Kidney epithelial cell (primary cell): ENCODE data around the gene ZFYVE16. TPM values are rescaled to one million over a fixed set of nuclear protein-coding genes. Genes with fewer than 3 reads are reported as not detected.
A peak's percentile ranks its signal among the peaks of the same experiment; 100 is the strongest.
"Not testable (repeated sequence)": the region's sequence is repeated elsewhere in the genome, so short reads cannot be mapped to it uniquely, and the experiment has no call there.

Experiments used
- DNase-seq: peaks from one replicate; pipeline ENCODE4 v3.0.0-alpha.2; 2010; ENCODE audit warnings: low read depth
- H3K27me3 ChIP-seq: 2 replicates; pipeline ENCODE4 v1.6.0; 2011; ENCODE audit warnings: low read length; ENCODE audit not compliant: control insufficient read depth, insufficient read depth
- H3K36me3 ChIP-seq: 2 replicates; pipeline ENCODE4 v1.5.1; 2011; ENCODE audit warnings: low read length; ENCODE audit not compliant: control insufficient read depth, insufficient read depth
- H3K4me3 ChIP-seq: 2 replicates; pipeline ENCODE4 v1.5.1; 2011; ENCODE audit warnings: low read depth, mild to moderate bottlenecking, control low read depth, low read length
- total RNA-seq: library from RNA; depleted of rRNA; stranded (reverse); fragments of >200 nt; gene quantifications from 2 replicates; pipeline ENCODE4 v1.2.3, GENCODE V29; 2015
- TF ChIP-seq, protein P1 (sequence below): IDR thresholded peaks from 2 replicates; pipeline ENCODE4 v1.5.1; 2011; ENCODE audit warnings: mild to moderate bottlenecking, moderate library complexity, low read length, control low read depth, inconsistent platforms; ENCODE audit not compliant: insufficient read depth, poor library complexity, severe bottlenecking

The ZFYVE16 gene
- total RNA-seq, 1 donor from 2014 or later = 26.0 TPM

DNA sequence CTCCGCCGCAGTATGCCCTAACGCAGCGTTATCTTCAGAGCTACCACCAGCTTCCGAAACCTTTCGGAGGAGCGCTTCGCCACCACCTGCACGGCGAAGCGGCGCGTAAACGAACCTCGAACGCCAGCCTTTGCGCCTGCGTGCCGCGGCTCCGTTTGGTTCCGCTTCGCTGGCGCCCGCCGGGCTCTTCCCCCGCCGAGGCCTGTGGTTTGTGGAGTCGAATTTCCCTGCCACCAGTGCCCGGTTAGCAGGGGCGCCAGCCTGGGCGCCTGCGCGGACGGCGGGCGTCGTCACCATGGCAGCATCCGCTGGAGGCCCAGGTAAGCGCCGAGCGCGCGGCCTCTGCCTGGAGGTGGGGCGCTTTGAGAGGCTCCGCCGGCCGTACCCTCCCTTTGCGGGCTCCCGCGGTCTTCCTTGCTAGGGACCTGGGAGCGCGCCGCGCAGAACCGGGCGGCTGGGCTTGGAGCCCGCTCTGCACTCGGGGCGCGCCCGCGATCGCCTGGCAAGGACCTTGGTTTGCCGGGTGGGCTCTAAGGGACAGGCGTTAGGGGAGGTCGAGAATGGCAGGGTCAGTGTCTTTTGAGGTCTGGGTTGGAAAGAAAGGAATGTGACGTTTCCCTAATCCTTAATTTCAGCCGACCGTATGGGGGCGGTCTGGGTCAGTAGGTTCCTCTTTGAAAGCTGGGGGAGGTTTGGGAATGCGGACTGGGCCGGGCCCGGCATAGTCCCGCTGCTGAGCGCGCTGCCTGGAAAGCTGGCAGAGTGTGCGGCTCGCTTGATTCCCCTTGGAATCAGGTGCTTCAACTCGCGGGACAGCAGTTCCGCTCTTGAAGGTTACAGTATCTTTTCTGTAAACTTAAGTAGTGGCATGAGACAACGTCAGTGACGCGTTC lies 80.2 kb downstream of the ZFYVE16 start, which contains the start of gene FAM151B:
Gene FAM151B, plus strand, starts transcription at position 272 of the 893 bp plus-strand sequence. Its CDS starts 24 bp downstream, at position 296.
- H3K4me3 ChIP-seq = peak within 1 kb of the TSS; percentile 70
- peak; percentile 88 for DNase-seq
- H3K27me3 ChIP-seq = no peaks in the 10 kb centered on the region
- TF ChIP-seq, protein P1, sequence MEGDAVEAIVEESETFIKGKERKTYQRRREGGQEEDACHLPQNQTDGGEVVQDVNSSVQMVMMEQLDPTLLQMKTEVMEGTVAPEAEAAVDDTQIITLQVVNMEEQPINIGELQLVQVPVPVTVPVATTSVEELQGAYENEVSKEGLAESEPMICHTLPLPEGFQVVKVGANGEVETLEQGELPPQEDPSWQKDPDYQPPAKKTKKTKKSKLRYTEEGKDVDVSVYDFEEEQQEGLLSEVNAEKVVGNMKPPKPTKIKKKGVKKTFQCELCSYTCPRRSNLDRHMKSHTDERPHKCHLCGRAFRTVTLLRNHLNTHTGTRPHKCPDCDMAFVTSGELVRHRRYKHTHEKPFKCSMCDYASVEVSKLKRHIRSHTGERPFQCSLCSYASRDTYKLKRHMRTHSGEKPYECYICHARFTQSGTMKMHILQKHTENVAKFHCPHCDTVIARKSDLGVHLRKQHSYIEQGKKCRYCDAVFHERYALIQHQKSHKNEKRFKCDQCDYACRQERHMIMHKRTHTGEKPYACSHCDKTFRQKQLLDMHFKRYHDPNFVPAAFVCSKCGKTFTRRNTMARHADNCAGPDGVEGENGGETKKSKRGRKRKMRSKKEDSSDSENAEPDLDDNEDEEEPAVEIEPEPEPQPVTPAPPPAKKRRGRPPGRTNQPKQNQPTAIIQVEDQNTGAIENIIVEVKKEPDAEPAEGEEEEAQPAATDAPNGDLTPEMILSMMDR = peak; percentile 13
- no peaks in the 10 kb centered on the region for H3K36me3 ChIP-seq

DNA sequence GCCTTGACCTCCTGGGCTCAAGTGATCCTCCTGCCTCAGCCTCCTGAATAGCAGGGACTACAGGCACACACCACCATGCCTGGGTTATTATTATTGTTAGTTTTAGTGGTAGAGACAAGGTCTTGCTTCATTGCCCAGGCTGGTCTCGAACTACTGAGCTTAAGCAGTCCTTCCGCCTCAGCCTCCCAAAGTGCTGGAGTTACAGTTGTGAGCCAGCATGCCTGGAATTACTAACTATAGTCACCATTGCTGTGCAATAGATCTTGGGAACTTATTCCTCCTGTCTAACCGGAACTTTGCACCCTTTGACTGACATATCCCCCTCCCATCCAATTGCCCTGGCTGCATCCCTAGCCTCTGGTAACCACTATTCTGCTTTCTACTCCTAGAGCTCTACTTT lies 83.4 kb downstream of the ZFYVE16 start:
- Histone ChIP-seq H3K4me3 (no peak overlapping the region), H3K27me3 (no peaks in the 10 kb centered on the region), H3K36me3 (no peaks in the 10 kb centered on the region)
- TF ChIP-seq, protein P1 = no peak
- no peak for DNase-seq

DNA sequence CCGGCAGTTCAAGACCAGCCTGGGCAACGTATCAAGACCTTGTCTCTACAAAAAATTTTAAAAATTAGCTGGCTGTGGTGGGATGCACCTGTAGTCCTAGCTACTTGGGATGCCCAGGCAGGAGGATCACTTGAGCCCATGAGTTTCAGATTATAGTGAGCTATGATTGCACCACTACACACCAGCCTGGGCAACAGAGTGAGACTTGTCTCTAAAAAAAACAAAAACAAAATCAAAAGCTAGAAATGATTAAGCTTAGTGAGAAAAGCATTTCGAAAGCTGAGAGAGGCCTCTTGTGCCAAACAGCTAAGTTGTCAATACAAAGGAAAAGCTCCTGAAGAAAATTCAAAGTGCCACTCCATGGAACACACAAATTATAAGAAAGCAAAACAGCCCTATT lies 84.9 kb downstream of the ZFYVE16 start:
- Histone ChIP-seq H3K27me3 (no peaks in the 10 kb centered on the region), H3K36me3 (no peaks in the 10 kb centered on the region), H3K4me3 (no peak overlapping the region)
- DNase-seq = no peak
- TF ChIP-seq, protein P1 = no peak

DNA sequence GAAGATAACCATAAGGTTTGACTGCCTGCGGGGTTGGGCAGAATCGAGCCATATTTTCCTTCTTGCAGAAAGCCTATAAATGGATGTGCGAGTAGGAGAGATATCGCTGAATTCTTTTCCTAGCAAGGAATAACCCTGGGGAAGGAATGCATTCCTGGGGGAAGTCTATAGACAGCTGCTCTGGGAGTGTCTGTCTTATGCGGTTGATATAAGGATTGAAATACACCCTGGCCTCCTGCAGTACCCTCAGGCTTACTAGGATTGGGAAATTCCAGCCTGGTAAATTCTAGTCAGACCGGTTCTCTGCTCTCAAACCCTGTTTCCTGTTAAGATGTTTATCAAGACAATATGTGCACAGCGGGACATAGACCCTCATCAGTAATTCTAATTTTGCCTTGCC lies 85.6 kb downstream of the ZFYVE16 start:
- not testable (repeated sequence) for H3K36me3 ChIP-seq, H3K4me3 ChIP-seq, H3K27me3 ChIP-seq, DNase-seq

DNA sequence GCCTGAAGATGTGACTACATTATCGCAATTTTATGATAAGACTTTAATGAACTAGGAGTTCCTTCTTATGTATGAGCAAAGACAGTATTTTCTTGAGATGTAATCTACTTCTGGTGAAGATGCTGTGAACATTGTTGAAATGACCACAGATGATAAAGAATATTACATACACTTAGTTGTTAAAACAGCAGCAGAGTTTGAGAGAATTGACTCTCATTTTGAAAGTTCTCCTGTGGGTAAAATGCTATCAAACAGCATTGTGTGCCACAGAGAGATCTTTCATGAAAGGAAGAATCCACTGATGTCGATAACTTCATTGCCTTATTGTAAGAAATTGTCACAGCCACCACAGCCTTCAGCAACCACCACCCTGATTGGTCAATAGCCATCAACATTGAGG lies 88.0 kb downstream of the ZFYVE16 start:
- no peak for DNase-seq
- TF ChIP-seq, protein P1 = no peak
- H3K27me3 ChIP-seq = no peaks in the 10 kb centered on the region
- H3K36me3 ChIP-seq = no peaks in the 10 kb centered on the region
- H3K4me3 ChIP-seq = no peak overlapping the region

DNA sequence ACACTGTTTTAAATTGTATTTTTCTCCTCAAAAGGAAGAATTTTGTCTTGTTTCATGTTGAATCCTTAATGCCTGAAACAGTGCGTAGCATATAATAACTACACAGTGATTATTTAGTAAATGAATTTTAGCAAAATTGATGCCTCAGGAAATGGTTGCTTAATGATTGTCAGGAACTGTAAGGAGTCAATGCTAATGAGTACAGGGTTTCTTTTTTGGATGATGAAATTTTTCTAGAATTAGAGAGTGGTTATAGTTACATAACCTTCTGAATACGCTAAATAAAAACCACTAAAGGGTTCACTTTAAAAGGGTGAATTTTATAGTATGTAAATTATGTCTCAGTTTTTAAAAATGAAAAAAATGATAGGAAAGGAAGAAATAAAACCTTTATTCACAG lies 94.9 kb downstream of the ZFYVE16 start:
- H3K36me3 ChIP-seq = no peaks in the 10 kb centered on the region
- no peak overlapping the region for H3K4me3 ChIP-seq
- H3K27me3 ChIP-seq = no peaks in the 10 kb centered on the region
- DNase-seq = no peak
- TF ChIP-seq, protein P1 = no peak
